Measurements from ENCODE around the gene SYNDIG1.

DNA sequence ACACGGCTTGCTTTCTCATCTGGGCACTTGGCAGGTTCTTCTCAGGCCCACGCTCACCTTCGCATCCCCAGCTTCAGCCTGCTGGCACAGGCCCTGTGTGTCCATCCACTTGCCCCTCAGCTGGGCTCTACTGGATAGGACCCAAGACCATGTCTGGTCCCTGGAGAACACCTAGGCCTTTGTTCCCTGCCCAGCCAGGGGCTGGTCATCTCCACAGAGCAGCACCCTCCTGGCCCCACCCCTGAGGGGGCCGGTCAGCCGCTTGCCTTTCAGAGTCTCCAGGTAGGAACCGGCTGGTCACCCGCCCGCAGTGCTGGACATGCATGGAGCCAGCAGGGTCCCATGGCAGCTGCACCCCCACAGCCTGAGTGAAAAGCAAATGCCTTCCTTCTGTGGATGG is 191.2 kb downstream of the SYNDIG1 start:
- TF ChIP-seq, protein P1, sequence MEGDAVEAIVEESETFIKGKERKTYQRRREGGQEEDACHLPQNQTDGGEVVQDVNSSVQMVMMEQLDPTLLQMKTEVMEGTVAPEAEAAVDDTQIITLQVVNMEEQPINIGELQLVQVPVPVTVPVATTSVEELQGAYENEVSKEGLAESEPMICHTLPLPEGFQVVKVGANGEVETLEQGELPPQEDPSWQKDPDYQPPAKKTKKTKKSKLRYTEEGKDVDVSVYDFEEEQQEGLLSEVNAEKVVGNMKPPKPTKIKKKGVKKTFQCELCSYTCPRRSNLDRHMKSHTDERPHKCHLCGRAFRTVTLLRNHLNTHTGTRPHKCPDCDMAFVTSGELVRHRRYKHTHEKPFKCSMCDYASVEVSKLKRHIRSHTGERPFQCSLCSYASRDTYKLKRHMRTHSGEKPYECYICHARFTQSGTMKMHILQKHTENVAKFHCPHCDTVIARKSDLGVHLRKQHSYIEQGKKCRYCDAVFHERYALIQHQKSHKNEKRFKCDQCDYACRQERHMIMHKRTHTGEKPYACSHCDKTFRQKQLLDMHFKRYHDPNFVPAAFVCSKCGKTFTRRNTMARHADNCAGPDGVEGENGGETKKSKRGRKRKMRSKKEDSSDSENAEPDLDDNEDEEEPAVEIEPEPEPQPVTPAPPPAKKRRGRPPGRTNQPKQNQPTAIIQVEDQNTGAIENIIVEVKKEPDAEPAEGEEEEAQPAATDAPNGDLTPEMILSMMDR (IDR thresholded peaks at IDR 0.05) = no peak
- TF ChIP-seq POLR2A (IDR thresholded peaks at IDR 0.05) = no peak
